Measurements from ENCODE around the gene DDX31. TPM values are rescaled to one million over a fixed set of nuclear protein-coding genes. Genes with fewer than 3 reads are reported as not detected.

Gene DDX31
- total and polyA plus RNA-seq, 9 of the 15 experiments (the other 6 are each of a cell fraction or from before 2014, with no cell fraction given) = 11.9 to 24.6 (median 22.2) TPM

DNA sequence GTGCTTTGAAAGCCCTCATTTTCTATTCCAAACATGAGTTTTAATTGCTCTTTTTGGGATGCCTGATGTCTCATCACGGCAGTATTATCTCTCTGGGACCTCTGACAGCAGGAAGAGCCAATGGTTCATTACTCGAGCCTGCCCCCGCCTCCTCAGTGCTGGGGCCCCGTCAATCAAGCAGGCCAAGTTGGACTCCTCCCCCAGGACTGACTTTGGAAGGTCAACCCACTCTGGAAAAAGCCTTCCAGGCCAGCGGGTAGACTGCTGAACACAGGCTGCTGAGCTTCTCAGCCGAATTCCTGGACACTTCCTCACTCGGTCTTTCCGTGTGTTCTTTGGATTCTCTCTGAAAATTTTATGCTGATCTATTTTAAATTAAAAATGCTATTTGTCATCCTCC lies 96.9 kb downstream of the DDX31 start:
- ChIA-PET CTCF (ENCODE audit: low intra/inter-chr PET ratio) (no interaction called here), POLR2A (no interaction called here)
- BruUV-seq (replicated peaks) = no TSS peak
- no peaks in the 10 kb centered on the region for H3K79me2 ChIP-seq (ENCODE audit: control insufficient read depth, insufficient read depth, low read length)
- intact Hi-C loops (cut with micrococcal nuclease) (no loop called here), in situ Hi-C loops (cut with MboI) (no loop called here)
- no peaks in the 10 kb centered on the region for H3K4me1 ChIP-seq (replicated peaks in 1 of 2; ENCODE audit: control insufficient read depth in 2 of 2, insufficient read depth in 2 of 2, low read length in 2 of 2)
- no peak overlapping the region for H3K4me2 ChIP-seq (ENCODE audit: insufficient read depth, low read length)
- no peaks in the 10 kb centered on the region for H3K36me3 ChIP-seq (ENCODE audit: control insufficient read depth, insufficient read depth, low read length)
- no peaks in the 10 kb centered on the region for H3K9me3 ChIP-seq (replicated peaks; ENCODE audit: control insufficient read depth, insufficient read depth, low read depth, low read length)
- no peaks in the 10 kb centered on the region for H3K9me1 ChIP-seq (ENCODE audit: control insufficient read depth, insufficient read depth, low read length)
- TF ChIP-seq ZNF217 (CRISPR knock-in tag; IDR thresholded peaks at IDR 0.05) (no peak), EGR1 (conservative IDR thresholded peaks at IDR 0.05) (0 out of 2 replicates have a peak, but pooled peaks have one; percentile 9), FOSL1 (tag; conservative IDR thresholded peaks at IDR 0.05) (no peak), ZNF668 (CRISPR knock-in tag; IDR thresholded peaks at IDR 0.05) (no peak), EP300 (IDR thresholded peaks at IDR 0.05; ENCODE audit: low read length) (no peak), NFATC3 (IDR thresholded peaks at IDR 0.05) (no peak), ZNF589 (CRISPR knock-in tag; IDR thresholded peaks at IDR 0.05; ENCODE audit: low read depth) (no peak), ZNF830 (CRISPR knock-in tag; IDR thresholded peaks at IDR 0.05) (no peak), STAT5B (CRISPR knock-in tag; IDR thresholded peaks at IDR 0.05) (no peak), CCNT2 (IDR thresholded peaks at IDR 0.05; ENCODE audit: borderline replicate concordance, extremely low read depth, insufficient read length, low read depth, low read length) (no peak)
- TF ChIP-seq, protein P1, sequence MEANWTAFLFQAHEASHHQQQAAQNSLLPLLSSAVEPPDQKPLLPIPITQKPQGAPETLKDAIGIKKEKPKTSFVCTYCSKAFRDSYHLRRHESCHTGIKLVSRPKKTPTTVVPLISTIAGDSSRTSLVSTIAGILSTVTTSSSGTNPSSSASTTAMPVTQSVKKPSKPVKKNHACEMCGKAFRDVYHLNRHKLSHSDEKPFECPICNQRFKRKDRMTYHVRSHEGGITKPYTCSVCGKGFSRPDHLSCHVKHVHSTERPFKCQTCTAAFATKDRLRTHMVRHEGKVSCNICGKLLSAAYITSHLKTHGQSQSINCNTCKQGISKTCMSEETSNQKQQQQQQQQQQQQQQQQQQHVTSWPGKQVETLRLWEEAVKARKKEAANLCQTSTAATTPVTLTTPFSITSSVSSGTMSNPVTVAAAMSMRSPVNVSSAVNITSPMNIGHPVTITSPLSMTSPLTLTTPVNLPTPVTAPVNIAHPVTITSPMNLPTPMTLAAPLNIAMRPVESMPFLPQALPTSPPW (CRISPR knock-in tag; IDR thresholded peaks at IDR 0.05) = 0 out of 2 replicates have a peak, but pooled peaks have one; percentile 13
- TF ChIP-seq, protein P2, sequence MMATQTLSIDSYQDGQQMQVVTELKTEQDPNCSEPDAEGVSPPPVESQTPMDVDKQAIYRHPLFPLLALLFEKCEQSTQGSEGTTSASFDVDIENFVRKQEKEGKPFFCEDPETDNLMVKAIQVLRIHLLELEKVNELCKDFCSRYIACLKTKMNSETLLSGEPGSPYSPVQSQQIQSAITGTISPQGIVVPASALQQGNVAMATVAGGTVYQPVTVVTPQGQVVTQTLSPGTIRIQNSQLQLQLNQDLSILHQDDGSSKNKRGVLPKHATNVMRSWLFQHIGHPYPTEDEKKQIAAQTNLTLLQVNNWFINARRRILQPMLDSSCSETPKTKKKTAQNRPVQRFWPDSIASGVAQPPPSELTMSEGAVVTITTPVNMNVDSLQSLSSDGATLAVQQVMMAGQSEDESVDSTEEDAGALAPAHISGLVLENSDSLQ (IDR thresholded peaks at IDR 0.05) = peak; percentile 97
- TF ChIP-seq, protein P3, sequence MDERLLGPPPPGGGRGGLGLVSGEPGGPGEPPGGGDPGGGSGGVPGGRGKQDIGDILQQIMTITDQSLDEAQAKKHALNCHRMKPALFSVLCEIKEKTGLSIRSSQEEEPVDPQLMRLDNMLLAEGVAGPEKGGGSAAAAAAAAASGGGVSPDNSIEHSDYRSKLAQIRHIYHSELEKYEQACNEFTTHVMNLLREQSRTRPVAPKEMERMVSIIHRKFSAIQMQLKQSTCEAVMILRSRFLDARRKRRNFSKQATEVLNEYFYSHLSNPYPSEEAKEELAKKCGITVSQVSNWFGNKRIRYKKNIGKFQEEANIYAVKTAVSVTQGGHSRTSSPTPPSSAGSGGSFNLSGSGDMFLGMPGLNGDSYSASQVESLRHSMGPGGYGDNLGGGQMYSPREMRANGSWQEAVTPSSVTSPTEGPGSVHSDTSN (CRISPR knock-in tag; IDR thresholded peaks at IDR 0.05; ENCODE audit: low read depth) = peak; percentile 59
- TF ChIP-seq, protein P3 (tag; conservative IDR thresholded peaks at IDR 0.05; ENCODE audit: low read depth) = peak; percentile 87
- peaks cover 4 to 50% of the 10 kb centered on the region in 2 experiments; a peak in 3 of 5 replicates for H3K27me3 ChIP-seq (ENCODE audit: control insufficient read depth in 2 of 2, insufficient read depth in 2 of 2, low read length in 2 of 2)
- WGBS (ENCODE audit: insufficient coverage, low coverage, missing lambda C conversion rate) = under 1% methylated on average over 8 of the region's 8 CpGs
- no peak overlapping the region for H3K27ac ChIP-seq (ENCODE audit: extremely low read depth, low read depth, low read length)
- ATAC-seq = peak; percentile 79
- peak; percentile 6 for FAIRE-seq
- H2AFZ ChIP-seq (ENCODE audit: low read depth, low read length) = no peak overlapping the region
- no peak overlapping the region for H3K4me3 ChIP-seq
- H3K9ac ChIP-seq (ENCODE audit: insufficient read depth in 1 of 2, low read depth in 2 of 2, low read length in 2 of 2) = no peak overlapping the region
- peak; percentile 45 to 51 (median 48) for DNase-seq (ENCODE audit: extremely low read depth in 1 of 4, low spot score in 3 of 4)
- peaks cover 12% of the 10 kb centered on the region for H4K20me1 ChIP-seq (replicated peaks; ENCODE audit: control insufficient read depth, insufficient read depth, low read length)
